ENCODE data around the gene GSG1. TPM values are rescaled to one million over a fixed set of nuclear protein-coding genes. Genes with fewer than 3 reads are reported as not detected.

The GSG1 gene
- total RNA-seq, 3 donors from 2014 or later: not detected

GRCh38 chr12:13112968-13113367, 9.5 kb upstream of the GSG1 start:
- Histone ChIP-seq H3K9me3 (no peaks in the 10 kb centered on the region), H3K4me1 (ENCODE audit: low read depth) (no peaks in the 10 kb centered on the region), H3K4me3 (no peak overlapping the region), H3K36me3 (ENCODE audit: low read depth) (no peaks in the 10 kb centered on the region)
- ATAC-seq (no peak), DNase-seq (no peak)
- TF ChIP-seq CTCF (IDR thresholded peaks at IDR 0.05): no peak
- intact Hi-C loops (cut with DNase I, micrococcal nuclease): no loop called here

- ATAC-seq (no peak), DNase-seq (no peak)
- Histone ChIP-seq H3K4me1 (ENCODE audit: low read depth) (peaks cover 8% of the 10 kb centered on the region), H3K36me3 (ENCODE audit: low read depth) (no peaks in the 10 kb centered on the region), H3K4me3 (no peak overlapping the region), H3K9me3 (no peaks in the 10 kb centered on the region)
- intact Hi-C loops (cut with DNase I, micrococcal nuclease): no loop called here
- no peak for TF ChIP-seq CTCF (IDR thresholded peaks at IDR 0.05)
Measured at GRCh38 chr12:13106666-13107065, 3.2 kb upstream of the GSG1 start.

- no peak for DNase-seq
- intact Hi-C loops (cut with DNase I, micrococcal nuclease): no loop called here
- Histone ChIP-seq H3K36me3 (ENCODE audit: low read depth) (no peaks in the 10 kb centered on the region), H3K4me1 (ENCODE audit: low read depth) (peaks cover 15% of the 10 kb centered on the region), H3K9me3 (no peaks in the 10 kb centered on the region), H3K4me3 (no peak overlapping the region)
- no peak for TF ChIP-seq CTCF (IDR thresholded peaks at IDR 0.05)
- ATAC-seq: no peak
Measured at GRCh38 chr12:13105781-13106180, 2.3 kb upstream of the GSG1 start.

GRCh38 chr12:13104409-13104808, 942 bp upstream of the GSG1 start:
- ATAC-seq: no peak
- no peak for DNase-seq
- Histone ChIP-seq H3K4me1 (ENCODE audit: low read depth) (peaks cover 19% of the 10 kb centered on the region), H3K9me3 (no peaks in the 10 kb centered on the region), H3K36me3 (ENCODE audit: low read depth) (no peaks in the 10 kb centered on the region), H3K4me3 (no peak overlapping the region)
- intact Hi-C loops (cut with DNase I, micrococcal nuclease): loop anchor here in 1 of 2 donors (5.0 kb wide), 1 partner anchor 93 kb away; the partner anchor contains the start of gene EMP1
- no peak for TF ChIP-seq CTCF (IDR thresholded peaks at IDR 0.05)

- no peak overlapping the region for H3K4me3 ChIP-seq
- intact Hi-C loops (cut with DNase I, micrococcal nuclease): loop anchor here in 1 of 2 donors (5.0 kb wide), 1 partner anchor 95 kb away; the partner anchor contains the start of gene EMP1
- H3K9me3 ChIP-seq: no peaks in the 10 kb centered on the region
- ATAC-seq: no peak
- DNase-seq: no peak
- H3K4me1 ChIP-seq (ENCODE audit: low read depth): peaks cover 25% of the 10 kb centered on the region
- no peak for TF ChIP-seq CTCF (IDR thresholded peaks at IDR 0.05)
- no peaks in the 10 kb centered on the region for H3K36me3 ChIP-seq (ENCODE audit: low read depth)
Measured at GRCh38 chr12:13102461-13103195, 839 bp downstream of the GSG1 start.
